Activated CD8-positive, alpha-beta T cell treated with anti-CD3 and anti-CD28 coated beads for 36 hours (primary cell): ENCODE measurements around the gene ZBTB44. TPM values are rescaled to one million over a fixed set of nuclear protein-coding genes. Genes with fewer than 3 reads are reported as not detected.

ENCODE experiments used
- ATAC-seq: fragments of 200-7000 bp; cut with Tn5 transposase; one replicate; pipeline ENCODE4 v1.10.0; 2021; ENCODE audit warnings: mild to moderate bottlenecking, moderate library complexity
- CTCF ChIA-PET: fragments of 350-600 bp; sonication (Branson Sonifier 250); formaldehyde crosslinking; loops from one replicate; lab custom pipeline; 2021; ENCODE audit warnings: antibody characterized with exemption; lab: Charles Lee
- POLR2A ChIA-PET: fragments of 350-600 bp; sonication (Branson Sonifier 250); formaldehyde crosslinking; loops from one replicate; lab custom pipeline; 2021; ENCODE audit warnings: antibody characterized with exemption; lab: Charles Lee
- DNase-seq: peaks from one replicate; pipeline ENCODE4 v3.0.0-alpha.2; 2020
- H3K27ac Mint-ChIP-seq: one replicate; pipeline ENCODE4 v1.8.0; 2021; ENCODE audit warnings: mild to moderate bottlenecking, mixed read lengths
- H3K27me3 Mint-ChIP-seq: one replicate; pipeline ENCODE4 v1.8.0; 2021; ENCODE audit warnings: mixed read lengths
- H3K36me3 Mint-ChIP-seq: one replicate; pipeline ENCODE4 v1.8.0; 2021; ENCODE audit warnings: low read depth, mixed read lengths
- H3K4me1 Mint-ChIP-seq: one replicate; pipeline ENCODE4 v1.8.0; 2021; ENCODE audit warnings: low read depth, mixed read lengths
- H3K4me3 Mint-ChIP-seq: one replicate; pipeline ENCODE4 v1.8.0; 2021; ENCODE audit warnings: mild to moderate bottlenecking, moderate library complexity, mixed read lengths
- H3K9me3 Mint-ChIP-seq: one replicate; pipeline ENCODE4 v1.8.0; 2021; ENCODE audit warnings: mixed read lengths
- intact Hi-C: fragments of 100-400 bp; cut with micrococcal nuclease; formaldehyde crosslinking; loops from one replicate; pipeline ENCODE4 v1.10.0; 2022
- total RNA-seq, 2 experiments: library from RNA; stranded (reverse); gene quantifications; one replicate each; pipeline ENCODE4 v1.2.3, GENCODE V29; 2021
- TF ChIP-seq, protein P1 (sequence below): fragments of 200-600 bp; IDR thresholded peaks from one replicate; pipeline ENCODE4 v1.8.0; 2022; ENCODE audit warnings: antibody characterized with exemption, mild to moderate bottlenecking

ZBTB44 gene
- total RNA-seq, 2 experiments from 2014 or later: 43.0 to 43.7 TPM

- CTCF ChIA-PET: no interaction called here
- H3K36me3 Mint-ChIP-seq: no peaks in the 10 kb centered on the region
- H3K4me1 Mint-ChIP-seq: no peaks in the 10 kb centered on the region
- H3K27ac Mint-ChIP-seq: no peak overlapping the region
- no peaks in the 10 kb centered on the region for H3K9me3 Mint-ChIP-seq
- ATAC-seq (no peak), DNase-seq (no peak)
- H3K27me3 Mint-ChIP-seq: peaks cover 3% of the 10 kb centered on the region
- intact Hi-C loops: no loop called here
- no peak overlapping the region for H3K4me3 Mint-ChIP-seq
- POLR2A ChIA-PET: no interaction called here
- TF ChIP-seq, protein P1, sequence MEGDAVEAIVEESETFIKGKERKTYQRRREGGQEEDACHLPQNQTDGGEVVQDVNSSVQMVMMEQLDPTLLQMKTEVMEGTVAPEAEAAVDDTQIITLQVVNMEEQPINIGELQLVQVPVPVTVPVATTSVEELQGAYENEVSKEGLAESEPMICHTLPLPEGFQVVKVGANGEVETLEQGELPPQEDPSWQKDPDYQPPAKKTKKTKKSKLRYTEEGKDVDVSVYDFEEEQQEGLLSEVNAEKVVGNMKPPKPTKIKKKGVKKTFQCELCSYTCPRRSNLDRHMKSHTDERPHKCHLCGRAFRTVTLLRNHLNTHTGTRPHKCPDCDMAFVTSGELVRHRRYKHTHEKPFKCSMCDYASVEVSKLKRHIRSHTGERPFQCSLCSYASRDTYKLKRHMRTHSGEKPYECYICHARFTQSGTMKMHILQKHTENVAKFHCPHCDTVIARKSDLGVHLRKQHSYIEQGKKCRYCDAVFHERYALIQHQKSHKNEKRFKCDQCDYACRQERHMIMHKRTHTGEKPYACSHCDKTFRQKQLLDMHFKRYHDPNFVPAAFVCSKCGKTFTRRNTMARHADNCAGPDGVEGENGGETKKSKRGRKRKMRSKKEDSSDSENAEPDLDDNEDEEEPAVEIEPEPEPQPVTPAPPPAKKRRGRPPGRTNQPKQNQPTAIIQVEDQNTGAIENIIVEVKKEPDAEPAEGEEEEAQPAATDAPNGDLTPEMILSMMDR: no peak
Observed at GRCh38 chr11:130209128-130209932, 105.4 kb downstream of the ZBTB44 start.

- H3K27ac Mint-ChIP-seq: no peak overlapping the region
- H3K27me3 Mint-ChIP-seq: no peaks in the 10 kb centered on the region
- H3K4me3 Mint-ChIP-seq: no peak overlapping the region
- H3K4me1 Mint-ChIP-seq: no peaks in the 10 kb centered on the region
- ChIA-PET POLR2A (no interaction called here), CTCF (no interaction called here)
- no peak for ATAC-seq
- no peaks in the 10 kb centered on the region for H3K9me3 Mint-ChIP-seq
- intact Hi-C loops: no loop called here
- no peaks in the 10 kb centered on the region for H3K36me3 Mint-ChIP-seq
- TF ChIP-seq, protein P1: no peak
- no peak for DNase-seq
Observed at GRCh38 chr11:130208241-130209127, 106.2 kb downstream of the ZBTB44 start.

- ATAC-seq (no peak), DNase-seq (no peak)
- ChIA-PET CTCF (no interaction called here), POLR2A (no interaction called here)
- TF ChIP-seq, protein P1: no peak
- Mint-ChIP-seq H3K9me3 (no peaks in the 10 kb centered on the region), H3K27ac (no peak overlapping the region), H3K4me3 (no peak overlapping the region), H3K27me3 (no peaks in the 10 kb centered on the region), H3K4me1 (no peaks in the 10 kb centered on the region), H3K36me3 (no peaks in the 10 kb centered on the region)
- intact Hi-C loops: no loop called here
Observed at GRCh38 chr11:130206141-130206540, 108.6 kb downstream of the ZBTB44 start.

DNA sequence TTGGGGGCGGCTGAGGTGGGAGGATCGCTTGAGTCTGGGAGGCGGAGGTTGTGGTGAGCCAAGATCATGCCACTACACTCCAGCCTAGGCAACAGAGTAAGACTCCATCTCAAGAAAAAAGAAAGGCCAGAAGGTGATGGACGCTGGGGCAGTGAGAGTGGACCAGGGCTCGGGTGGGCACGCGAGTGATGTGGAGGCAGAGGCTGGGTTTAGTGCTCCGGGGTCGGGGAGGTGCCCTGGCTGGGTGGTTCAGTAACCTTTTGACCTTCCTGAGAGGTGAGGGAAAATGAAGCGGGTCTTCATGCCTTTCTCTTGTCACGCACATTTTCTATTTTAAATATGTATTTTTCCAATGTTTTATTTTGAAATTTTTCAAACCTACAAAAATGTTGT lies 110.0 kb downstream of the ZBTB44 start:
- CTCF ChIA-PET: no interaction called here
- no peaks in the 10 kb centered on the region for H3K9me3 Mint-ChIP-seq
- ATAC-seq (no peak), DNase-seq (no peak)
- POLR2A ChIA-PET: no interaction called here
- TF ChIP-seq, protein P1: no peak
- no peaks in the 10 kb centered on the region for H3K36me3 Mint-ChIP-seq
- H3K4me1 Mint-ChIP-seq: no peaks in the 10 kb centered on the region
- no peak overlapping the region for H3K4me3 Mint-ChIP-seq
- H3K27ac Mint-ChIP-seq: no peak overlapping the region
- intact Hi-C loops: no loop called here
- no peaks in the 10 kb centered on the region for H3K27me3 Mint-ChIP-seq
